Panc1 (cell line): ENCODE data around the gene CTNND2. TPM values are rescaled to one million over a fixed set of nuclear protein-coding genes. Genes with fewer than 3 reads are reported as not detected.

Experiments
- ATAC-seq: fragments of 200-7000 bp; cut with Tn5 transposase; 2 replicates; pipeline ENCODE4 v1.9.1; 2020; ENCODE audit warnings: mild to moderate bottlenecking, moderate library complexity
- BruUV-seq: library from RNA; stranded (reverse); fragments of 400-500 nt; replicated peaks from 2 replicates; lab custom pipeline; 2021; lab: Mats Ljungman, UMichigan
- CTCF ChIA-PET: fragments of 300-600 bp; sonication (Branson Sonifier 250); formaldehyde crosslinking; loops from one replicate; lab custom pipeline; 2022; ENCODE audit warnings: antibody characterized with exemption; lab: Charles Lee
- POLR2A ChIA-PET: fragments of 300-600 bp; sonication (Branson Sonifier 250); formaldehyde crosslinking; loops from one replicate; lab custom pipeline; 2022; ENCODE audit warnings: antibody characterized with exemption; lab: Charles Lee
- DNase-seq: peaks from one replicate; pipeline ENCODE4 v3.0.0-alpha.2; 2010; ENCODE audit warnings: low read depth, low spot score
- H3K27ac ChIP-seq: 2 replicates; pipeline ENCODE4 v1.5.1; 2011; ENCODE audit warnings: mild to moderate bottlenecking, low read length, inconsistent platforms
- H3K27me3 ChIP-seq: fragments of 200-500 bp; sonication (Bioruptor generic); 2 replicates; pipeline ENCODE4 v1.6.0; 2014; ENCODE audit warnings: low read length, inconsistent platforms; ENCODE audit not compliant: control insufficient read depth, insufficient read depth
- H3K36me3 ChIP-seq: fragments of 200-500 bp; sonication (Bioruptor generic); 2 replicates; pipeline ENCODE4 v1.5.1; 2014; ENCODE audit warnings: inconsistent platforms, mild to moderate bottlenecking, low read length, moderate library complexity; ENCODE audit not compliant: control insufficient read depth, insufficient read depth
- H3K4me1 ChIP-seq: 2 replicates; pipeline ENCODE4 v1.5.1; 2011; ENCODE audit warnings: inconsistent platforms, mild to moderate bottlenecking, low read length, moderate library complexity; ENCODE audit not compliant: control insufficient read depth, insufficient read depth
- H3K4me3 ChIP-seq, 2 experiments: 2 replicates each; pipeline ENCODE4 v1.5.1; 2011 to 2012; ENCODE audit warnings: low read depth in 2 of 2, low read length in 2 of 2, mild to moderate bottlenecking in 2 of 2, inconsistent platforms in 1 of 2, moderate library complexity in 1 of 2
- H3K9me3 ChIP-seq: fragments of 200-500 bp; sonication (Bioruptor generic); 2 replicates; pipeline ENCODE4 v1.5.1; 2014; ENCODE audit warnings: low read depth, mild to moderate bottlenecking, inconsistent platforms, low read length, moderate library complexity; ENCODE audit not compliant: control insufficient read depth, insufficient read depth
- CTCF ChIP-seq: fragments of 450-650 bp; IDR thresholded peaks from 2 replicates; pipeline ENCODE4 v1.5.1; 2017; ENCODE audit warnings: mild to moderate bottlenecking
- POLR2AphosphoS5 ChIP-seq: IDR thresholded peaks from 2 replicates; pipeline ENCODE4 v1.6.1; 2012; ENCODE audit warnings: mild to moderate bottlenecking, low read depth, low read length, moderate library complexity
- REST ChIP-seq, 2 experiments: IDR thresholded peaks; 2 replicates each; pipeline ENCODE4 v1.6.1; 2011 to 2012; ENCODE audit warnings: low read depth in 2 of 2, control low read depth in 1 of 2, low read length in 1 of 2, mild to moderate bottlenecking in 1 of 2, moderate library complexity in 1 of 2; ENCODE audit not compliant: insufficient read depth in 1 of 2
- SIN3A ChIP-seq: IDR thresholded peaks from 2 replicates; pipeline ENCODE4 v1.6.1; 2012; ENCODE audit warnings: low read depth, mild to moderate bottlenecking, low read length, moderate library complexity, borderline replicate concordance; ENCODE audit not compliant: insufficient read depth
- TCF7L2 ChIP-seq: IDR thresholded peaks from 2 replicates; pipeline ENCODE4 v1.6.1; 2011; ENCODE audit warnings: mild to moderate bottlenecking, low read depth, low read length, inconsistent platforms
- in situ Hi-C: cut with HindIII; loops from 2 replicates; pipeline ENCODE4 v1.10.0; 2016; ENCODE audit warnings: low sequenced_read_pairs, low pct_unique_long_range_greater_than_20kb
- intact Hi-C: fragments of 100-400 bp; cut with micrococcal nuclease; formaldehyde crosslinking; loops from one replicate; pipeline ENCODE4 v1.10.0; 2022; ENCODE audit not compliant: unreplicated experiment
- total RNA-seq: library from RNA; stranded (reverse); gene quantifications from one replicate; pipeline ENCODE4 v1.2.1, GENCODE V29; 2021; ENCODE audit not compliant: unreplicated experiment

CTNND2 gene
- total RNA-seq, 1 experiment from 2014 or later = 1.0 TPM

- CTCF ChIA-PET = no interaction called here
- POLR2A ChIA-PET = no interaction called here
- Histone ChIP-seq H3K4me3 (no peak overlapping the region), H3K27me3 (no peaks in the 10 kb centered on the region), H3K4me1 (no peaks in the 10 kb centered on the region), H3K27ac (no peak overlapping the region), H3K9me3 (no peaks in the 10 kb centered on the region), H3K36me3 (no peaks in the 10 kb centered on the region)
- DNase-seq = no peak
- no TSS peak for BruUV-seq
- TF ChIP-seq SIN3A = no peak
- no peak for TF ChIP-seq REST (IDR thresholded peaks at IDR 0.05; ENCODE audit: insufficient read depth in 1 of 2, low read depth in 2 of 2, low read length in 1 of 2)
- TF ChIP-seq TCF7L2 = no peak
- TF ChIP-seq POLR2AphosphoS5 = no peak
- no peak for TF ChIP-seq CTCF
- intact Hi-C loops = no loop called here
- in situ Hi-C loops = no loop called here
- ATAC-seq = no peak
Observed at GRCh38 chr5:11361768-11362167, 542.5 kb downstream of the CTNND2 start.

- no peak overlapping the region for H3K4me3 ChIP-seq
- H3K27ac ChIP-seq = no peak overlapping the region
- ATAC-seq (no peak), DNase-seq (no peak)
- H3K9me3 ChIP-seq = no peaks in the 10 kb centered on the region
- TF ChIP-seq CTCF (no peak), SIN3A (no peak), POLR2AphosphoS5 (no peak), TCF7L2 (no peak), REST (IDR thresholded peaks at IDR 0.05; ENCODE audit: insufficient read depth in 1 of 2, low read depth in 2 of 2, low read length in 1 of 2) (no peak)
- no TSS peak for BruUV-seq
- ChIA-PET CTCF (no interaction called here), POLR2A (no interaction called here)
- H3K4me1 ChIP-seq = no peaks in the 10 kb centered on the region
- no peaks in the 10 kb centered on the region for H3K36me3 ChIP-seq
- in situ Hi-C loops = no loop called here
- intact Hi-C loops = no loop called here
- H3K27me3 ChIP-seq = no peaks in the 10 kb centered on the region
Observed at GRCh38 chr5:11357928-11358327, 546.3 kb downstream of the CTNND2 start.
